ENCODE measurements around the gene MRPL12.

MRPL12 gene

GRCh38 chr17:81741594-81742452 is 38.7 kb downstream of the MRPL12 start:
- DNase-seq, result no peak
